GM12892 (cell line): ENCODE results near the gene NLRC5.

Source experiments
- POLR2A ChIP-seq: IDR thresholded peaks from 2 replicates; pipeline ENCODE4 v1.6.1; 2011; ENCODE audit warnings: low read depth, low read length, control low read depth
- POLR2AphosphoS5 ChIP-seq: IDR thresholded peaks from 2 replicates; pipeline ENCODE4 v1.6.1; 2011; ENCODE audit warnings: low read depth, low read length, control low read depth

- TF ChIP-seq POLR2A (no peak), POLR2AphosphoS5 (no peak)
Observed at GRCh38 chr16:57007530-57007929, 18.2 kb downstream of the NLRC5 start.
